DOHH2 (cell line): ENCODE measurements around the gene RSAD2.
"Not testable (repeated sequence)": the region's sequence is repeated elsewhere in the genome, so short reads cannot be mapped to it uniquely, and the experiment has no call there.

Source experiments
- H3F3A ChIP-seq: fragments of 200-600 bp; sonication (generic), shearing (Covaris generic); 2 replicates; pipeline ENCODE4 v1.6.0; 2016; ENCODE audit warnings: antibody characterized with exemption, mild to moderate bottlenecking; ENCODE audit not compliant: control insufficient read depth, insufficient read depth
- H3K27ac ChIP-seq: fragments of 200-600 bp; sonication (generic); 2 replicates; pipeline ENCODE4 v1.5.1; 2014; ENCODE audit warnings: low read depth, mild to moderate bottlenecking, low read length, moderate library complexity
- H3K27me3 ChIP-seq: fragments of 200-600 bp; sonication (generic); 2 replicates; pipeline ENCODE4 v1.6.1; 2014; ENCODE audit warnings: mild to moderate bottlenecking, low read length, mixed read lengths; ENCODE audit not compliant: control insufficient read depth
- H3K36me3 ChIP-seq: fragments of 200-600 bp; sonication (generic); 2 replicates; pipeline ENCODE4 v1.6.1; 2014; ENCODE audit warnings: mild to moderate bottlenecking, low read length, moderate library complexity, mixed read lengths; ENCODE audit not compliant: control insufficient read depth
- H3K4me1 ChIP-seq: fragments of 200-600 bp; sonication (generic); 2 replicates; pipeline ENCODE4 v1.6.1; 2014; ENCODE audit warnings: mild to moderate bottlenecking, low read length, mixed read lengths; ENCODE audit not compliant: control insufficient read depth
- H3K4me2 ChIP-seq: fragments of 200-600 bp; sonication (generic); 2 replicates; pipeline ENCODE4 v1.6.0; 2014; ENCODE audit warnings: mild to moderate bottlenecking, low read length, moderate library complexity
- H3K4me3 ChIP-seq: fragments of 200-600 bp; sonication (generic); 2 replicates; pipeline ENCODE4 v1.5.1; 2014; ENCODE audit warnings: mild to moderate bottlenecking, low read length, mixed read lengths
- H3K79me2 ChIP-seq: fragments of 200-600 bp; sonication (generic); 2 replicates; pipeline ENCODE4 v1.6.1; 2014; ENCODE audit warnings: mild to moderate bottlenecking, low read length, mixed read lengths; ENCODE audit not compliant: control insufficient read depth
- H3K9me2 ChIP-seq: fragments of 200-600 bp; sonication (generic); replicated peaks from 2 replicates; pipeline ENCODE4 v1.6.1; 2014; ENCODE audit warnings: mild to moderate bottlenecking, low read length, mixed read lengths; ENCODE audit not compliant: control insufficient read depth
- H3K9me3 ChIP-seq: fragments of 200-600 bp; sonication (generic); 2 replicates; pipeline ENCODE4 v1.6.1; 2014; ENCODE audit warnings: antibody characterized with exemption, low read length, mixed read lengths; ENCODE audit not compliant: control insufficient read depth, insufficient read depth
- H4K20me1 ChIP-seq: fragments of 200-600 bp; sonication (generic); 2 replicates; pipeline ENCODE4 v1.6.0; 2014; ENCODE audit warnings: low read depth, mild to moderate bottlenecking, antibody characterized with exemption, low read length, moderate library complexity; ENCODE audit not compliant: control insufficient read depth, insufficient read depth
- EZH2phosphoT487 ChIP-seq: fragments of 200-600 bp; sonication (generic); IDR thresholded peaks from 2 replicates; pipeline ENCODE4 v1.6.1; 2017; ENCODE audit warnings: borderline replicate concordance, mild to moderate bottlenecking, antibody characterized with exemption, low read length, moderate library complexity, mixed read lengths
- TF ChIP-seq, protein P1 (sequence below): fragments of 200-600 bp; sonication (generic); IDR thresholded peaks from one replicate; pipeline ENCODE4 v1.5.1; 2014; ENCODE audit warnings: antibody characterized with exemption, mild to moderate bottlenecking, low read depth, low read length; ENCODE audit not compliant: poor library complexity, severe bottlenecking

Gene RSAD2

DNA sequence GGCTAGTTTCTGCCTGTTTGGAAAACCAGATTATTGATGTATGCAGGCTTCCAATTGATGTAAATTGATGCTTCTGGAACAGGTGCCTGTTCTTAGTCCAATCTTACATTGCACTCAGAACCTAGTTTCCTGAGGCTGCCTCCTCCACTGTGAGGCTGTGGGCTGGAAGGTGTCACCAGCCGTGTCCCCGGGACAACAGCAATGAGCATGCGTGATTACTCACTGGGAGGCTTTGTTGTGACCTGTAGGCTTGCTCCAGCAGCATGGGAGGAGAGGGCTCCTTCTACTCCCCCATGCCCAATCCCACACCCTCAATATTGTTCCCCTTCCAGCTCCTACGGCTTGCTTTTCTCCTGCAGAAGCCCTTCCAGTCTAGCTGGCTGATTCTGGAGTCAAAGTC is 11.1 kb downstream of the RSAD2 start:
- Histone ChIP-seq H3K4me2 (no peak overlapping the region), H3K9me3 (no peaks in the 10 kb centered on the region), H4K20me1 (no peaks in the 10 kb centered on the region), H3K27ac (no peak overlapping the region), H3K9me2 (no peaks in the 10 kb centered on the region), H3F3A (no peaks in the 10 kb centered on the region), H3K36me3 (no peaks in the 10 kb centered on the region), H3K4me1 (no peaks in the 10 kb centered on the region), H3K79me2 (no peaks in the 10 kb centered on the region), H3K27me3 (no peaks in the 10 kb centered on the region), H3K4me3 (no peak overlapping the region)
- no peak for TF ChIP-seq EZH2phosphoT487
- TF ChIP-seq, protein P1, sequence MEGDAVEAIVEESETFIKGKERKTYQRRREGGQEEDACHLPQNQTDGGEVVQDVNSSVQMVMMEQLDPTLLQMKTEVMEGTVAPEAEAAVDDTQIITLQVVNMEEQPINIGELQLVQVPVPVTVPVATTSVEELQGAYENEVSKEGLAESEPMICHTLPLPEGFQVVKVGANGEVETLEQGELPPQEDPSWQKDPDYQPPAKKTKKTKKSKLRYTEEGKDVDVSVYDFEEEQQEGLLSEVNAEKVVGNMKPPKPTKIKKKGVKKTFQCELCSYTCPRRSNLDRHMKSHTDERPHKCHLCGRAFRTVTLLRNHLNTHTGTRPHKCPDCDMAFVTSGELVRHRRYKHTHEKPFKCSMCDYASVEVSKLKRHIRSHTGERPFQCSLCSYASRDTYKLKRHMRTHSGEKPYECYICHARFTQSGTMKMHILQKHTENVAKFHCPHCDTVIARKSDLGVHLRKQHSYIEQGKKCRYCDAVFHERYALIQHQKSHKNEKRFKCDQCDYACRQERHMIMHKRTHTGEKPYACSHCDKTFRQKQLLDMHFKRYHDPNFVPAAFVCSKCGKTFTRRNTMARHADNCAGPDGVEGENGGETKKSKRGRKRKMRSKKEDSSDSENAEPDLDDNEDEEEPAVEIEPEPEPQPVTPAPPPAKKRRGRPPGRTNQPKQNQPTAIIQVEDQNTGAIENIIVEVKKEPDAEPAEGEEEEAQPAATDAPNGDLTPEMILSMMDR: no peak

DNA sequence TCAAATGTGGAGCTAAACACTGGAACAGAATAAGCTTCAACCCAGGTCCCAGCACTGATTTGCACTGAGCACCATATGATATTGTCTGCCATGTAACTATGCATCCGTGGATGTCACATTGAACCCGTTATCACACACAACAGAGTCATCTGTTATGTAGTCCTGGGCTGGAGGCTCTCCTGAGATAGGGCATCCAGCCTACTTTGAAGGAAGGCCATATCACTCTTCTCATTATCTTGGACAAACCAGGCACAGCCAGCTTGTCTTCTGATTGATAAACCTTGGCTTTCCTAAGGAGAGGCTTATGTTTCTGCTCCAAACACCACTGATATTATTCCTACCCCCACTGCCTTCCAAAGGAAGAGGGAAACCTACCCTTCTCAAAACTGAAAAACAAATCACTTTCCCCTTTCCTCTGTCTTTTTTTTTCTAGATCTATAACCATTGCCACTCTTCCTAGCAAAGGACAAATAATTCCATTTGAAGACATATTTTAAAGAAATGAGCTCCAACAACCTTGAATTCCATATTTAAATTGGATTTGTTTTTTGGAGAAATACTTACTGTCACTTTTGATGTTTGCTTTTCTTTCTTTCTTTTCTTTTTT is 16.4 kb downstream of the RSAD2 start:
- Histone ChIP-seq H3K27me3 (no peaks in the 10 kb centered on the region), H3K4me3 (no peak overlapping the region), H3F3A (no peaks in the 10 kb centered on the region), H3K4me2 (no peak overlapping the region), H3K4me1 (no peaks in the 10 kb centered on the region), H3K79me2 (no peaks in the 10 kb centered on the region), H4K20me1 (no peaks in the 10 kb centered on the region), H3K9me2 (no peaks in the 10 kb centered on the region), H3K9me3 (no peaks in the 10 kb centered on the region), H3K36me3 (no peaks in the 10 kb centered on the region), H3K27ac (no peak overlapping the region)
- TF ChIP-seq EZH2phosphoT487: no peak
- TF ChIP-seq, protein P1: no peak

DNA sequence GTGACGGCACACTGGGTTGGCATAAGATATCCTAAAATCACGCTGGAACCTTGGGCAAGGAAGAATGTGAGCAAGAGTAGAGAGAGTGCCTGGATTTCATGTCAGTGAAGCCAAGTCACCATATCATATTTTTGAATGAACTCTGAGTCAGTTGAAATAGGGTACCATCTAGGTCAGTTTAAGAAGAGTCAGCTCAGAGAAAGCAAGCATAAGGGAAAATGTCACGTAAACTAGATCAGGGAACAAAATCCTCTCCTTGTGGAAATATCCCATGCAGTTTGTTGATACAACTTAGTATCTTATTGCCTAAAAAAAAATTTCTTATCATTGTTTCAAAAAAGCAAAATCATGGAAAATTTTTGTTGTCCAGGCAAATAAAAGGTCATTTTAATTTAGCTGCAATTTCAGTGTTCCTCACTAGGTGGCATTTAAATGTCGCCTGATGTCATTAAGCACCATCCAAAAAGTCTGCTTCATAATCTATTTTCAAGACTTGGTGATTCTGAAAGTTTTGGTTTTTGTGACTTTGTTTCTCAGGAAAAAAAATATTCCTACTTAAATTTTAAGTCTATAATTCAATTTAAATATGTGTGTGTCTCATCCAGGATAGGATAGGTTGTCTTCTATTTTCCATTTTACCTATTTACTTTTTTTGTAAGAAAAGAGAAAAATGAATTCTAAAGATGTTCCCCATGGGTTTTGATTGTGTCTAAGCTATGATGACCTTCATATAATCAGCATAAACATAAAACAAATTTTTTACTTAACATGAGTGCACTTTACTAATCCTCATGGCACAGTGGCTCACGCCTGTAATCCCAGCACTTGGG is 19.6 kb downstream of the RSAD2 start:
- no peak for TF ChIP-seq EZH2phosphoT487
- TF ChIP-seq, protein P1: peak; percentile 68
- no peaks in the 10 kb centered on the region for H3K9me2 ChIP-seq
- H3K27ac ChIP-seq: no peak overlapping the region
- H3K79me2 ChIP-seq: no peaks in the 10 kb centered on the region
- no peaks in the 10 kb centered on the region for H3K36me3 ChIP-seq
- no peak overlapping the region for H3K4me3 ChIP-seq
- H3K9me3 ChIP-seq: no peaks in the 10 kb centered on the region
- no peaks in the 10 kb centered on the region for H3K4me1 ChIP-seq
- H4K20me1 ChIP-seq: no peaks in the 10 kb centered on the region
- no peaks in the 10 kb centered on the region for H3K27me3 ChIP-seq
- no peak overlapping the region for H3K4me2 ChIP-seq
- H3F3A ChIP-seq: no peaks in the 10 kb centered on the region

DNA sequence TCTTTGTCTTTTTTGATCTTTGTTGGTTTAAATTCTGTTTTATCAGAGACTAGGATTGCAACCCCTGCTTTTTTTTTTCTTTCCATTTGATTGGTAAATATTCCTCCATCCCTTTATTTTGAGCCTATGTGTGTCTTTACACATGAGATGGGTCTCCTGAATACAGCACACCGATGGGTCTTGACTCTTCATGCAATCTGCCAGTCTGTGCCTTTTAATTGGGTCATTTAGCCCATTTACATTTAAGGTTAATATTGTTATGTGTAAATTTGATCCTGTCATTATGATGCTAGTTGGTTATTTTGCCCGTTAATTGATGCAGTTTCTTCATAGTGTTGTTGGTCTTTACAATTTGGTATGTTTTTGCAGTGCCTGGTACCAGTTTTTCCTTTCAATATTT is 25.0 kb downstream of the RSAD2 start:
- H3K27me3 ChIP-seq, H3K9me3 ChIP-seq, H3K36me3 ChIP-seq, H3K27ac ChIP-seq, H4K20me1 ChIP-seq, H3K4me2 ChIP-seq, H3K4me1 ChIP-seq, H3K4me3 ChIP-seq, H3K9me2 ChIP-seq, H3F3A ChIP-seq, H3K79me2 ChIP-seq: not testable (repeated sequence)
